K562 (cell line): ENCODE measurements around the gene TIPARP. TPM values are rescaled to one million over a fixed set of nuclear protein-coding genes. Genes with fewer than 3 reads are reported as not detected.

Experiments used
- BMI1 ChIP-seq: fragments of 150-350 bp; IDR thresholded peaks from 2 replicates; pipeline ENCODE4 v1.6.1; 2014; ENCODE audit warnings: low read length
- HDAC6 ChIP-seq: IDR thresholded peaks from 2 replicates; pipeline ENCODE4 v1.6.1; 2012; ENCODE audit warnings: low read depth, mild to moderate bottlenecking, control low read depth, inconsistent platforms, low read length, moderate library complexity
- JUNB ChIP-seq: fragments of 450-650 bp; formaldehyde crosslinking; conservative IDR thresholded peaks from 2 replicates; pipeline ENCODE4 v1.4.0; 2020; ENCODE audit warnings: mild to moderate bottlenecking
- MCM5 ChIP-seq: fragments of 450-650 bp; IDR thresholded peaks from 2 replicates; pipeline ENCODE4 v1.6.1; 2016; ENCODE audit warnings: low read depth
- MEF2A ChIP-seq: IDR thresholded peaks from 2 replicates; pipeline ENCODE4 v1.6.1; 2011; ENCODE audit warnings: low read depth, mild to moderate bottlenecking, low read length, moderate library complexity; ENCODE audit not compliant: control insufficient read depth
- NRF1 ChIP-seq, 2 experiments: fragments of 450-650 bp; IDR thresholded peaks in 1 of 2; conservative IDR thresholded peaks in 1 of 2; 2 replicates each; pipeline ENCODE4 v1.6.1; 2014; ENCODE audit warnings: mild to moderate bottlenecking in 2 of 2
- PHTF2 ChIP-seq: fragments of 250-450 bp; sonication (Bioruptor Pico); IDR thresholded peaks from 2 replicates; pipeline ENCODE4 v1.5.0; 2021; ENCODE audit warnings: mild to moderate bottlenecking
- SNRNP70 ChIP-seq: fragments of 200-400 bp; formaldehyde crosslinking; optimal IDR thresholded peaks from 2 replicates; pipeline ENCODE3; 2017; ENCODE audit warnings: low read depth, low read length
- SOX6 ChIP-seq: fragments of 450-650 bp; IDR thresholded peaks from 2 replicates; pipeline ENCODE4 v1.6.1; 2014; ENCODE audit warnings: mild to moderate bottlenecking
- TCF3 ChIP-seq: sonication (generic); formaldehyde crosslinking; IDR thresholded peaks from 2 replicates; pipeline ENCODE4 v1.4.0; 2020; ENCODE audit warnings: mild to moderate bottlenecking, missing genetic modification reagents
- ZKSCAN1 ChIP-seq: fragments of 150-350 bp; IDR thresholded peaks from 2 replicates; pipeline ENCODE4 v1.6.1; 2016; ENCODE audit warnings: low read depth, low read length
- ZNF124 ChIP-seq: sonication (generic); formaldehyde crosslinking; IDR thresholded peaks from 2 replicates; pipeline ENCODE4 v1.8.1; 2022; ENCODE audit warnings: missing genetic modification reagents
- ZNF184 ChIP-seq: sonication (generic); formaldehyde crosslinking; IDR thresholded peaks from 2 replicates; pipeline ENCODE4 v1.5.0; 2020; ENCODE audit warnings: missing genetic modification reagents
- ZNF197 ChIP-seq: fragments of 200-800 bp; sonication (Bioruptor generic); IDR thresholded peaks from 2 replicates; pipeline ENCODE4 v1.6.1; 2016; ENCODE audit warnings: low read depth, missing genetic modification characterization, missing compliant biosample characterization
- ZNF431 ChIP-seq: sonication (generic); formaldehyde crosslinking; IDR thresholded peaks from 2 replicates; pipeline ENCODE4 v1.8.0; 2022; ENCODE audit warnings: mild to moderate bottlenecking, missing genetic modification reagents
- polyA plus RNA-seq, 8 experiments: library from polyadenylated mRNA; depleted of rRNA in 4 of 8; stranded (reverse) in 5 of 8; unstranded in 3 of 8; fragments of >200 nt; fragmentation: Nextera tagmentation in 2 of 8; fragmentation: Illumina TruSeq in 1 of 8; extraction: Ambion mirVana in 2 of 8; extraction: Trizol in 1 of 8; gene quantifications; 2 replicates each; pipeline versions ENCODE4 v1.2.1 to v1.2.3, GENCODE V29; 2011 to 2014; ENCODE audit warnings: inconsistent platforms in 1 of 8, missing spikeins in 1 of 8
- total RNA-seq, 7 experiments: library from RNA; depleted of rRNA in 6 of 7; stranded (reverse); fragments of >200 nt in 6 of 7; fragmentation: Illumina TruSeq in 2 of 7; extraction: Trizol in 2 of 7; gene quantifications; 2 replicates each; pipeline versions ENCODE4 v1.2.1 to v1.2.3, GENCODE V29; 2011 to 2021; ENCODE audit warnings: low replicate concordance in 1 of 7
- TF ChIP-seq, protein P1 (sequence below): fragments of 250-450 bp; sonication (Bioruptor Pico); IDR thresholded peaks from 2 replicates; pipeline ENCODE4 v1.8.0; 2021; ENCODE audit warnings: moderate library complexity, mild to moderate bottlenecking, inconsistent platforms
- TF ChIP-seq, protein P2 (sequence below): fragments of 450-650 bp; IDR thresholded peaks from 2 replicates; pipeline ENCODE4 v1.7.0; 2016; ENCODE audit warnings: borderline replicate concordance
- TF ChIP-seq, protein P3 (sequence below): fragments of 450-650 bp; formaldehyde crosslinking; IDR thresholded peaks from 2 replicates; pipeline ENCODE4 v1.4.0; 2022; ENCODE audit warnings: mild to moderate bottlenecking, moderate library complexity
- TF ChIP-seq, protein P4 (sequence below), 2 experiments: fragments of 450-650 bp; IDR thresholded peaks; 2 replicates each; pipeline ENCODE4 v1.6.1; 2016
- TF ChIP-seq, protein P5 (sequence below): sonication (generic); formaldehyde crosslinking; IDR thresholded peaks from 2 replicates; pipeline ENCODE4 v1.8.1; 2022; ENCODE audit warnings: missing genetic modification reagents
- TF ChIP-seq, protein P6 (sequence below): fragments of 250-450 bp; sonication (Bioruptor Pico); IDR thresholded peaks from 2 replicates; pipeline ENCODE4 v1.4.0; 2020; ENCODE audit warnings: mild to moderate bottlenecking, moderate library complexity, borderline replicate concordance

Gene TIPARP
- total and polyA plus RNA-seq, 9 of the 15 experiments (the other 6 are each of a cell fraction or from before 2014, with no cell fraction given), result 2.4 to 29.4 (median 15.1) TPM

DNA sequence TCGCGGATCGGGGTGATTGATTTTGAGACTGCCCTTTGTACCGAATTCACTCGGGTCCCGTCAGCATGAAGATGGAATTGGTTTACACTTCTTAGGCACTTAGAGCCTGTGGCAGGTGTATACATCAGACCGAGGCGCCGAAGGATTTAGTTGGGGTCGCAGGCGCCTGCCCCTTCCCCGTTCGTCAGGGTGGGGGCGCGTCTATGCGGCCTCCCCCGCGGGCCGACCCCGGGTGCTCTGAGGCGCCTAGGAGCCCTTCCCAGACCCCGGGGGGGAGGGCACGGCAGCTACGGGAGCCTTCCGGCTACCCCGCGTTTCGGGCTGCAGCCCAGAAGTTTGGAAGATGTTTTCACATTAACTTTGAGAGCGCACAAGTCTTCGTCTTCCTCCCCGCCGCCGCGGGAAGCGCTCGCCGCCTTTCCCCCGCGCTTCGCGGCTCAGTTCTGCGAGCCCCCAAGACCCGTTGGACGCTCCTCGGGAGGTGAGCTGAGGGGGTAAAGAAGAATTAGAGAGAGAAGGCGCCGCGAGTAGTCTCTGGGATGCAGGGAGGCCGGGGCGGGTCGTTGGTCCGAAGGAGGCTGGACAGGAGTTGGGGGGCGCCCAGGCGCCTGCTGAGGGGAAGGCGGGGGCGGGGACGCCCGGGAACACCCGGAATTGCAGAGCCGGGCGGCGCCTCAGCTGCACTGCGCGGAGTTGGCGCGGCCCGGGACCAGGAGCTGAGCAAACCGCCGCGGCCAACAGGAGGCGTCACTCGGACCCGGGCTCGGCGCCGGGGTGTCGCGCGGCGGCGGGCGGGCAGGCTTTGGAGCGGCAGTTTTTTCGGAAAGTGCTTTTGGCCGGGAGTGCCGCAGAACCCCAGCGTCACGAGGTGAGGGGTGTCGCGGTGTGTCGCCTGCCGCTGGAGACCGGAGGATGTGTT, 780 bp downstream of the TIPARP start (continued):
- TF ChIP-seq HDAC6 (no peak), JUNB (CRISPR knock-in tag) (no peak), ZNF124 (no peak), ZNF184 (CRISPR knock-in tag) (no peak), ZKSCAN1 (no peak), BMI1 (no peak), MEF2A (no peak), NRF1 (conservative IDR thresholded peaks at IDR 0.05 in 1 of 2, IDR thresholded peaks at IDR 0.05 in 1 of 2) (no peak), ZNF431 (CRISPR knock-in tag) (no peak), TCF3 (no peak), ZNF197 (CRISPR knock-in tag) (no peak), PHTF2 (no peak), SNRNP70 (no peak), SOX6 (no peak), MCM5 (no peak)
- TF ChIP-seq, protein P1, sequence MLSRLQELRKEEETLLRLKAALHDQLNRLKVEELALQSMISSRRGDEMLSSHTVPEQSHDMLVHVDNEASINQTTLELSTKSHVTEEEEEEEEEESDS (CRISPR knock-in tag), result no peak
- TF ChIP-seq, protein P2, sequence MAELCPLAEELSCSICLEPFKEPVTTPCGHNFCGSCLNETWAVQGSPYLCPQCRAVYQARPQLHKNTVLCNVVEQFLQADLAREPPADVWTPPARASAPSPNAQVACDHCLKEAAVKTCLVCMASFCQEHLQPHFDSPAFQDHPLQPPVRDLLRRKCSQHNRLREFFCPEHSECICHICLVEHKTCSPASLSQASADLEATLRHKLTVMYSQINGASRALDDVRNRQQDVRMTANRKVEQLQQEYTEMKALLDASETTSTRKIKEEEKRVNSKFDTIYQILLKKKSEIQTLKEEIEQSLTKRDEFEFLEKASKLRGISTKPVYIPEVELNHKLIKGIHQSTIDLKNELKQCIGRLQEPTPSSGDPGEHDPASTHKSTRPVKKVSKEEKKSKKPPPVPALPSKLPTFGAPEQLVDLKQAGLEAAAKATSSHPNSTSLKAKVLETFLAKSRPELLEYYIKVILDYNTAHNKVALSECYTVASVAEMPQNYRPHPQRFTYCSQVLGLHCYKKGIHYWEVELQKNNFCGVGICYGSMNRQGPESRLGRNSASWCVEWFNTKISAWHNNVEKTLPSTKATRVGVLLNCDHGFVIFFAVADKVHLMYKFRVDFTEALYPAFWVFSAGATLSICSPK, result no peak
- TF ChIP-seq, protein P3, sequence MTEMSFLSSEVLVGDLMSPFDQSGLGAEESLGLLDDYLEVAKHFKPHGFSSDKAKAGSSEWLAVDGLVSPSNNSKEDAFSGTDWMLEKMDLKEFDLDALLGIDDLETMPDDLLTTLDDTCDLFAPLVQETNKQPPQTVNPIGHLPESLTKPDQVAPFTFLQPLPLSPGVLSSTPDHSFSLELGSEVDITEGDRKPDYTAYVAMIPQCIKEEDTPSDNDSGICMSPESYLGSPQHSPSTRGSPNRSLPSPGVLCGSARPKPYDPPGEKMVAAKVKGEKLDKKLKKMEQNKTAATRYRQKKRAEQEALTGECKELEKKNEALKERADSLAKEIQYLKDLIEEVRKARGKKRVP, result no peak
- TF ChIP-seq, protein P4, sequence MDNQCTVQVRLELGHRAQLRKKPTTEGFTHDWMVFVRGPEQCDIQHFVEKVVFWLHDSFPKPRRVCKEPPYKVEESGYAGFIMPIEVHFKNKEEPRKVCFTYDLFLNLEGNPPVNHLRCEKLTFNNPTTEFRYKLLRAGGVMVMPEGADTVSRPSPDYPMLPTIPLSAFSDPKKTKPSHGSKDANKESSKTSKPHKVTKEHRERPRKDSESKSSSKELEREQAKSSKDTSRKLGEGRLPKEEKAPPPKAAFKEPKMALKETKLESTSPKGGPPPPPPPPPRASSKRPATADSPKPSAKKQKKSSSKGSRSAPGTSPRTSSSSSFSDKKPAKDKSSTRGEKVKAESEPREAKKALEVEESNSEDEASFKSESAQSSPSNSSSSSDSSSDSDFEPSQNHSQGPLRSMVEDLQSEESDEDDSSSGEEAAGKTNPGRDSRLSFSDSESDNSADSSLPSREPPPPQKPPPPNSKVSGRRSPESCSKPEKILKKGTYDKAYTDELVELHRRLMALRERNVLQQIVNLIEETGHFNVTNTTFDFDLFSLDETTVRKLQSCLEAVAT (IDR thresholded peaks at IDR 0.05), result no peak
- TF ChIP-seq, protein P5, sequence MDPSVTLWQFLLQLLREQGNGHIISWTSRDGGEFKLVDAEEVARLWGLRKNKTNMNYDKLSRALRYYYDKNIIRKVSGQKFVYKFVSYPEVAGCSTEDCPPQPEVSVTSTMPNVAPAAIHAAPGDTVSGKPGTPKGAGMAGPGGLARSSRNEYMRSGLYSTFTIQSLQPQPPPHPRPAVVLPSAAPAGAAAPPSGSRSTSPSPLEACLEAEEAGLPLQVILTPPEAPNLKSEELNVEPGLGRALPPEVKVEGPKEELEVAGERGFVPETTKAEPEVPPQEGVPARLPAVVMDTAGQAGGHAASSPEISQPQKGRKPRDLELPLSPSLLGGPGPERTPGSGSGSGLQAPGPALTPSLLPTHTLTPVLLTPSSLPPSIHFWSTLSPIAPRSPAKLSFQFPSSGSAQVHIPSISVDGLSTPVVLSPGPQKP (CRISPR knock-in tag), result no peak
- TF ChIP-seq, protein P6, sequence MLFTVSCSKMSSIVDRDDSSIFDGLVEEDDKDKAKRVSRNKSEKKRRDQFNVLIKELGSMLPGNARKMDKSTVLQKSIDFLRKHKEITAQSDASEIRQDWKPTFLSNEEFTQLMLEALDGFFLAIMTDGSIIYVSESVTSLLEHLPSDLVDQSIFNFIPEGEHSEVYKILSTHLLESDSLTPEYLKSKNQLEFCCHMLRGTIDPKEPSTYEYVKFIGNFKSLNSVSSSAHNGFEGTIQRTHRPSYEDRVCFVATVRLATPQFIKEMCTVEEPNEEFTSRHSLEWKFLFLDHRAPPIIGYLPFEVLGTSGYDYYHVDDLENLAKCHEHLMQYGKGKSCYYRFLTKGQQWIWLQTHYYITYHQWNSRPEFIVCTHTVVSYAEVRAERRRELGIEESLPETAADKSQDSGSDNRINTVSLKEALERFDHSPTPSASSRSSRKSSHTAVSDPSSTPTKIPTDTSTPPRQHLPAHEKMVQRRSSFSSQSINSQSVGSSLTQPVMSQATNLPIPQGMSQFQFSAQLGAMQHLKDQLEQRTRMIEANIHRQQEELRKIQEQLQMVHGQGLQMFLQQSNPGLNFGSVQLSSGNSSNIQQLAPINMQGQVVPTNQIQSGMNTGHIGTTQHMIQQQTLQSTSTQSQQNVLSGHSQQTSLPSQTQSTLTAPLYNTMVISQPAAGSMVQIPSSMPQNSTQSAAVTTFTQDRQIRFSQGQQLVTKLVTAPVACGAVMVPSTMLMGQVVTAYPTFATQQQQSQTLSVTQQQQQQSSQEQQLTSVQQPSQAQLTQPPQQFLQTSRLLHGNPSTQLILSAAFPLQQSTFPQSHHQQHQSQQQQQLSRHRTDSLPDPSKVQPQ (CRISPR knock-in tag), result no peak
